ENCODE measurements around the gene GTPBP1.
A peak's percentile ranks its signal among the peaks of the same experiment; 100 is the strongest.

The GTPBP1 gene

GRCh38 chr22:38705235-38706100 is at the start of gene GTPBP1:
TSS of gene GTPBP1 (plus strand) at chr22:38705944. CDS start at chr22:38705956, 12 bp downstream.
- peak; percentile 71 for DNase-seq

GRCh38 chr22:38656256-38657044 is 49.3 kb upstream of the GTPBP1 start, which contains the start of the genes CBY1 and FAM227A:
TSS of gene CBY1 (plus strand) at chr22:38656638. CDS start at chr22:38668055, 11,417 bp downstream.
TSS of gene FAM227A (minus strand) at chr22:38656392. CDS start at chr22:38650168, 6,224 bp downstream.
- peak; percentile 86 for DNase-seq

- no peak for DNase-seq
These were observed 48.5 kb upstream of the GTPBP1 start for GRCh38 chr22:38657045-38657909.

DNA sequence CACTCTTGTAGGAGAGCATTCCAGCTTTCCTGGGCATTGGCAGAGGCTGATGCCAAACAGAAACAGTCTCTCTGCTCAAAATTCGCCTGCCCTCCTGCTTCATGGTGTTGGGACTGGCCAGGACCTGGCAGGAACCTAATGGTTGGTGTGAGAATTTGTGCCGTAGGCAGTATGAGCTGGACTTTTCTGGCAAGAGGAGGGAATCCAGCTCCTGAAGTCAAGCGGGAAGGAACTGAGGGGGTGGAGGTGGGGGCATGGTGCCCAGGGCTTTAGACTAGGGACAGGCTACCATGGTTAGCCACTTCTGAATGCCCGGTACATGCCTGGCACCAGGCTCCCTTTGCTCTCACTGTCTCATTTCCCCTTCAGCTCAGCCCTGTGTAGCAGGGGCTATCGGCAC is 30.9 kb upstream of the GTPBP1 start:
- DNase-seq: no peak

GRCh38 chr22:38675833-38676232 is 29.9 kb upstream of the GTPBP1 start:
- no peak for DNase-seq

DNA sequence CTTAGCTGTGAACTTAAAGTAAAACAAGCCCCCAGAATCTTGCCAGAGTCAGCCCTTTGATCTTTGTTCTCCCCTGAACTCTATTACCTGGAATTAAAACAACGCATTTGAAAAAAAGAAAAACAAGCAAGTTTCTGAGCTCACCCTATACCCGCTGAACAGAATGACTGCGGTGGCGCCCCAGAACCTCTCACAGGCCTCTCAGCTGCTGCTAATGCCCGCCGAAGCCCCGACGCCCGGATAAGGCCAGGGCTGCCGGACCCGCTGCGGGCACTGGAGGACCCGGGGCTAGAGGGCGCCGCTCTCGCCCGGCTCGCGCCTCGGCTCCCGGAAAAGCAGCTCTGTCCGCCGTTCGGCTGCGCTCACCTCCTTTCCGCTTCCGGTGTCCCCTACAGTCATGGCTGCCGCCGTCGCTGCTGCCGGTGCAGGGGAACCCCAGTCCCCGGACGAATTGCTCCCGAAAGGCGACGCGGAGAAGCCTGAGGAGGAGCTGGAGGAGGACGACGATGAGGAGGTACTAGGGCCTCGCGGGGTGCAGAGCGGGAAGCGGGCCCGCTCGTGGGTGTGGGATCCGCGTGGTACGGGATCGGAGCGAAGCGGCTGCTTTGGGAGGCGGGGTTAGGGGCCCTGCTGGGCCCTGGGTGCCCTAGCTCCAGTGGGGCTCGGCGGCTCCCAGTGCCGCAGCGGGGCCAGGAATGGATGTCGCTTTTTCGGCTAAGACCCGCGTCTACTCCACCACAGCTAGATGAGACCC is 24.0 kb upstream of the GTPBP1 start, which contains the start of gene TOMM22:
TSS of gene TOMM22 (plus strand) at position 376 of the 754 bp plus-strand sequence. CDS start at position 398, 22 bp downstream.
- DNase-seq: peak; percentile 84

- no peak for DNase-seq
These were observed 20.8 kb upstream of the GTPBP1 start for GRCh38 chr22:38684895-38685294.

DNA sequence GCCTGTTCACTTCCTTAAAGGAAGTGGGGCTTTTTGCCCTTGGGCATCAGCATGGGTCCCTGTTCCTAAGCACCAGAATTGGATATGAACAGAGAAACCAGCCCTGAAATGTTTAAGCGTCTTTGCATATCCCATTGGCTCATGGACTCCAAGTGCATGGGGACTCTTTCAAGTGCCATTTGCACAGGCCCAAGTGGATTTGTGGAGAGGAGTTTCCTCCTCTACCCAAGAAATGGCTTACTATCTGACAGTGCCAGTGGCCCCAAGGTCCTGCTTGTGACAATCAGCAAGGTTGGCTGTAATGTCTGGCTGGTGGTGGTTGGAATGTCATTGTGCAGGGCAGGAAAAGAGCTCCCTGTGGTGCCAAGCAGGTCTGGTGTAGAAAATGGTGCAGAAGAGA is 20.0 kb upstream of the GTPBP1 start:
- DNase-seq: no peak

DNA sequence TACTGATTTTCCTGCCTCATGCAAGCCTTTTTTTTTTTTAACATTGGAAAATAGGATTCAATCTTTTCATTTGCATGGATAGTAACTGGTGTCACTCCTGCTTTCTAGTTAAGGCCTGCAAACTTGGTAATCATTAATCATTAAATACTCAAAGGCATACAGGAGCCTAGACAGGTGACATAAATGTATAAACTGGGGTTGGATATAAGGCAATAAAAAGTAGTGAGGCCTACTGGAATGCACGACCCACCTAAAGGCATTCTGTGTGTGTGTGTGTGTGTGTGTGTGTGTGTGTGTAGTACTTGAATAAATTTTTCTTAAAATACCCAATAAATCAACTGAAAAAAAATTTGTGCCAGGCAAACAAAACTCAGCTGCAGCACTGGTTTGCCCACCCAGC is 16.1 kb upstream of the GTPBP1 start:
- no peak for DNase-seq

DNA sequence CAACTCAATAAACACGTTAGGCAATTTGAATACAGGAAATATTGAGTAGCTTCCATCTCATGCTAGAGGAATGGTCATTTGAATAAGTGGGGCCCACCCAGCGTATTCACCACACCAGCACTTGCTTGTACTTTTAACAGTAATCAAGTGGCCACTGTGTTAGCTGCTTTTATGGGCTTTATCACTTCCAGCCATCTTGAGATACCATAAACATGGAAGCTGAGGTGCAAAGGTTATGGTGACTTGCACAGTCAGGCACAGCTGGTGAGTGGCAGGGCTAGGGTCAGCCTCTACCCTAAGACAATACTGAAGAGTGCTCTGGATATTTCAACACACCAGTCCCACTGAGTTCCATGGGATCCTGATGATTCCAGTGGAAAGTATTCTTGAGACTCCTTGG is 11.7 kb upstream of the GTPBP1 start:
- DNase-seq: no peak

DNA sequence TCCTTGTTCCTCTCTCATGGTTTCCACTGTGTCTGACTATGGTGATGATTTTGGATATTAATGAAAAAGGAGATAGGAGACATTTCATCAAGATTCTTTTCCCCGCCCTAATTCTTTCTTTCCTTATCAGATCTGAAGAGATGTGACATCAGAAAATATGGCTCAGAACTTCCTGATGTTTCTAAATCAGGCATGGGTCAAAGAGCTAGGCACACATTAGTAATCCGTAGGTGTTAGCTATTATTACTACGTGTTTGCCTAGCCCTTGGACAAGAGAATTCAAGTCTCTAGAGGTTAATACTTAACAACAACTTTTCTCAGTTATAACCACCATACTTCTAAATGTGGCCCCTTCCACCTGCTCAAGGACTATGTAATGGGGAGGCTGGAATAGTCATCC is 10.8 kb upstream of the GTPBP1 start:
- no peak for DNase-seq

DNA sequence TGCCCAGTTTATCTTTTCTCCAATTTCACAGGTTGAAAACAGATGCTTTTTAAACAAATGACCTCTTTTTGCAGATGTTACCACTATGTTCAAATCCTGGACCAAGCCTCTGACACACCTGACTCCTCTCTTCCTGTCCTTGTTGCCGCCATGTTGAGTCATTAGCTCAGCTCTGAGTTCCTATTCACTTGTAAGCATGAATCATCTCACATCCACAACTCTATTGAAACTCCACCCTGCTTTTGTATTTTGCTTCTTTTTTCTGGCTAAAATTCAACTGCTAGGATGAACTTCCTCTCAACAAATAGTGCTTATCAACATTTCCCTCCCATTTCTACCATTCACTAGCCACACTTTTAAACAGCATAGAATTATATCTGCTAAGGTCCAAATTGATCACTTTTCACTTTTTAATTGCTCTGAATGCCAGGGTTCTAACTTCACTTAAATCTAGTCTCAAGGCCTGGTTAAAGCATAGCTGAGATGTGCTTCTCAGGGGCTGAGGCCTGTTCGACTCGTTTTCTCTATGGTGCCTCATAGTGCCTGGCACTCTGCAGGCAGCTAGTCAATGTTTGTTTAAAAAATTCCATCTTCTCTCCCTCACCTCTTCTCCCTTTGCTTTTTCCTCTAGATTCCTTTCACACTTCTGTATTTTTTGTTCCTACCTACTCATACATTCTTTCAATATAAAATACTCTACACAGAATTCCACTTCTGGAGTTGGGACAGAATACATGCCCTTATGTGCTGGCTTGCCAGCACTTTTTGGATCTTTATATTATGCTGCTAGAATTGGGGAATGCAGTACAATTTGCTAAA is 8.9 kb upstream of the GTPBP1 start:
- no peak for DNase-seq

- no peak for DNase-seq
These were observed 8.2 kb upstream of the GTPBP1 start for GRCh38 chr22:38697425-38698089.

DNA sequence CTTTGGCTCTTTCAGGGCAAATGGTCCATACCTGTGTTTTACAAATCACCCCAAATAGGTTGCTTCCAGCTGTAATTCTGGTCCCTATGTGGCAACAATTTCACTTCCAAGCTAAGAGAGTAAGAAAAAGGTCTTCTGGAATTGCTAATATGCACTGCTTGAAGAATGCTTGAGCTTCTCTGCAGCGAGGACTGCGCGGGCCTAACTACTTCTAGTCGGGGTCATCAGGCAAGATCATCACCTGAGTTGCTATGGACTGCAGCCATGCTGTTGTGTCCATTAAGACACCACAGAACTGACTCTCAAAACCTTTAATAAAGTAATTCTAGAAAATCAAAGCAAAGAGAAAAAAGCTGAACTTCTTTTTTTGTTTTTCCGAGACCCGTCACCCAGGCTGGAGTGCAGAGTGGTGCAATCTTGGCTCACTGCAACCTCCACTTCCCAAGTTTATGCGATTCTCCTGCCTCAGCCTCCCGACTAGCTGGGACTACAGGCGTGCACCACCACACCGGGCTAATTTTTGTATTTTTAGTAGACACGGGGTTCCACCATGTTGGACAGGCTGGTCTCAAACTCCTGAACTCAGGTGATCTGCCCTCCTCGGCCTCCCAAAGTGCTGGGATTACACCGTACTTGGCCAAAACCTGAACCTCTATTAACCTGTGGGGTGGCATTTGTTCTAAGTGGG is 7.2 kb upstream of the GTPBP1 start:
- DNase-seq: no peak

GRCh38 chr22:38699143-38699542 is 6.6 kb upstream of the GTPBP1 start:
- DNase-seq: no peak

GRCh38 chr22:38699784-38700183 is 6.0 kb upstream of the GTPBP1 start:
- DNase-seq: no peak

DNA sequence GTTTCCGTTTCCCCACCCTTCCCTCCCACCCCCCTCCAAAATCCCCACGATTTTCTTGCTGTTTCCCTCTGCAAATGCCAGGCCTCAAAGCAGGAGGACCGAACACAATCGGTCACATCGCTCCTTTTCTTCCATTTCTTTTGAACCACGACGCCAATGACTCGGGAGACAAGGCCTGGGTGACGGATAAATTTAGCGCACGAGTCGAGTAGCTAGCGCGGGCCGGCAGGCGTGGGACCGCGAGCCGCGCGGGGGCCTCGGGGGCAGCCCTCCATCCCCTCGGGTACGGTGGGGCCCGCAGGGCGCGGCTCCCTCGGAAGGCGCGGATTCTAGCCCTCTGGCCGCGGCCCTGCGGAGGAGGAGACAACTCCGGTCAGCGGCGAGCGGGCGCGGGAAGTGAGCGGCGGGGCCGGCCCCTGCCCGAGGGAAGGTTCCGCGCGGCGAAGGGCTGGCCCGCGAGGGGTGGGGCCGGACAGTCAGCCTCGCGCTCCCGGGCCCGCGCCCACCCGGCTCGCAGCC is 5.4 kb upstream of the GTPBP1 start:
- peak; percentile 32 for DNase-seq

GRCh38 chr22:38700789-38701628 is 4.7 kb upstream of the GTPBP1 start, which contains the start of gene JOSD1:
TSS of gene JOSD1 (minus strand) at chr22:38700943. CDS start at chr22:38699987, 956 bp downstream.
- peak; percentile 70 for DNase-seq
